Head of caudate nucleus (tissue), 42 donors: ENCODE results near the gene CDH4.

Experiments
- DNase-seq, 42 donors: peaks; one replicate each; pipeline versions ENCODE4 v3.0.0 to v3.0.0-alpha.2; 2020 to 2021; ENCODE audit warnings: mixed read lengths in 7 of 42
- intact Hi-C: fragments of 100-400 bp; cut with DNase I; formaldehyde crosslinking; loops from one replicate; pipeline ENCODE4 v1.15.0; 2022

Gene CDH4

GRCh38 chr20:61755971-61756845, 504.1 kb downstream of the CDH4 start:
- intact Hi-C loops = no loop called here

GRCh38 chr20:61756966-61757677, 505.1 kb downstream of the CDH4 start:
- intact Hi-C loops = no loop called here
- no peak for DNase-seq

More at GRCh38 chr20:61755971-61756845, 504.1 kb downstream of the CDH4 start:
- DNase-seq = no peak

GRCh38 chr20:61757678-61758563, 505.9 kb downstream of the CDH4 start:
- intact Hi-C loops = no loop called here
- no peak for DNase-seq

- intact Hi-C loops = no loop called here
- peak in 1 of 42 donors; percentile 20 for DNase-seq
Measured at GRCh38 chr20:61758564-61759200, 506.6 kb downstream of the CDH4 start.

- peak in 4 of 42 donors; percentile 18 to 43 (median 36) for DNase-seq
- intact Hi-C loops = no loop called here
Measured at GRCh38 chr20:61759286-61760065, 507.4 kb downstream of the CDH4 start.

- peak in 28 of 42 donors; percentile 12 to 67 (median 37) for DNase-seq
- intact Hi-C loops = no loop called here
Measured at GRCh38 chr20:61760321-61760720, 508.3 kb downstream of the CDH4 start.

GRCh38 chr20:61760731-61761130, 508.7 kb downstream of the CDH4 start:
- intact Hi-C loops = no loop called here
- DNase-seq = peak in 1 of 42 donors; percentile 19

- intact Hi-C loops = no loop called here
- DNase-seq = peak in 4 of 42 donors; percentile 16 to 39 (median 32)
Measured at GRCh38 chr20:61761453-61762166, 509.5 kb downstream of the CDH4 start.

GRCh38 chr20:61762167-61762710, 510.2 kb downstream of the CDH4 start:
- intact Hi-C loops = no loop called here
- peak in 4 of 42 donors; percentile 10 to 41 (median 30) for DNase-seq

GRCh38 chr20:61762886-61763739, 511.1 kb downstream of the CDH4 start:
- peak in 4 of 42 donors; percentile 12 to 39 (median 30) for DNase-seq
- intact Hi-C loops = no loop called here

GRCh38 chr20:61763740-61764400, 511.8 kb downstream of the CDH4 start:
- intact Hi-C loops = no loop called here
- peak in 5 of 42 donors; percentile 8 to 23 (median 18) for DNase-seq

- DNase-seq = peak in 5 of 42 donors; percentile 4 to 22 (median 11)
- intact Hi-C loops = no loop called here
Measured at GRCh38 chr20:61764471-61765025, 512.5 kb downstream of the CDH4 start.

GRCh38 chr20:61765081-61765870, 513.2 kb downstream of the CDH4 start:
- peak in 7 of 42 donors; percentile 3 to 38 (median 10) for DNase-seq
- intact Hi-C loops = no loop called here
